ENCODE data around the gene FOSL1.
"Not testable (repeated sequence)": the region's sequence is repeated elsewhere in the genome, so short reads cannot be mapped to it uniquely, and the experiment has no call there.

The FOSL1 gene

DNA sequence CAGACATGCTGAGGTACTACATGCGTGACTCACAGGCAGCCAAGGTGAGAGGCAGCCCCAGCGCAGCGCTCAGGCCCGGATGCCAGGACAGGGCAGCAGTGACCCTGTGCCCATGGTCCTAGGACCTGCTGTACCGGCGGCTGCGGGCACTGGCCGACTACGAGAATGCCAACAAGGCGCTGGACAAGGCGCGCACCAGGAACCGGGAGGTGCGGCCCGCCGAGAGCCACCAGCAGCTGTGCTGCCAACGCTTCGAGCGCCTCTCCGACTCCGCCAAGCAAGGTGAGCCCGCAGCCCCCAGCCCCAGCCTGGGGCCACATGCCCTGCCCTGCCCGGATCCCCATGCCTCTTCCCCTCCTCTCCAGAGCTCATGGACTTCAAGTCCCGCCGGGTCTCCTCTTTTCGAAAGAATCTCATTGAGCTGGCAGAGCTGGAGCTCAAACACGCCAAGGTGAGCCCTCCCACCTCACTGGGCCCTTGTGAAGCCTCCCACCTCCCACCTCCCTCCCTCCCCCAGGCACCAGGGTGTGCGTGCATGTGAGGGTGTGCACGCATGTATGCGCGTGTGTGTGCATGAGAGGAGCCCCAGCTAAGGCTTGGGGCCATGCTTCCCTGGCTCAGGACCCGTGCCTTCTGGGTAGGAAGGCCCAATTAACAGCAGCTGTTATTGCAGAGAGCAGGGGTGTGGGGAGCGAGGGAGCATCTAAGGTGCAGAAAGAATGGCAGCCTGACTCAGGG, 47.5 kb downstream of the FOSL1 start:
- DNase-seq (ENCODE audit: low spot score), result no peak

DNA sequence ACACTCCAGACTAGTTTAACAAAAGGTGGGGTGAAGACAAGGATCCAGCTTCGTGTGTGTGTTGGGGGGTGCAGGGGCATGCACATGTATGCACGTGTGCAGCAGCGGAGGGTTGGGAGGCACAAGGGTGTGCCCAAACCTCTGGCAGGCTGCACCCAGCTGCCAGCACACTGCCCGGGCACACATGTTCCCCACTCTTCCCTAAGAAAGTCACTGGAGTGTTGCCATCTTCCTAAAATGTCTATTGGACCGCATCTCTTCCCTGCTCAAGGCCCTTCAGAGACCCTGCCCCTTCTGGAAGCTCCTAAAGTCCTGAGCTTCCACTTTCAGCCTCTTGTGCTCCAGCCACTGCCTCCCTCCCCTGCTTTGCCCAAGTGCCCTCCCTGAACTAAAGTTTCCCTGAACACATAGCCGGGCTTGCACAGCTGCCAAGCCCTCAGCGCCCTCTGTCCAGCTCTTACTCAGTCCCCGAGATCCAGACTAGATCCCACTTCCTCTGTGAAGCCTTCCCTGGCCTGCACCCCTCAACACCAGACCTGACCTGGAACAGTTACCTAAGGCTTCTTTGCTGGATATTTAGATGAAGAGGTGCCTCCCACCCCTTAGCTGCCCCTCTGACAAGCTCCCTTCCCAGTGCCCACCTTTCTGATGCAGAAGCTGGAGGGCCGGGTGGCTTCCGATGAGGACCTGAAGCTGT, 48.2 kb downstream of the FOSL1 start:
- DNase-seq (ENCODE audit: low spot score), result no peak

DNA sequence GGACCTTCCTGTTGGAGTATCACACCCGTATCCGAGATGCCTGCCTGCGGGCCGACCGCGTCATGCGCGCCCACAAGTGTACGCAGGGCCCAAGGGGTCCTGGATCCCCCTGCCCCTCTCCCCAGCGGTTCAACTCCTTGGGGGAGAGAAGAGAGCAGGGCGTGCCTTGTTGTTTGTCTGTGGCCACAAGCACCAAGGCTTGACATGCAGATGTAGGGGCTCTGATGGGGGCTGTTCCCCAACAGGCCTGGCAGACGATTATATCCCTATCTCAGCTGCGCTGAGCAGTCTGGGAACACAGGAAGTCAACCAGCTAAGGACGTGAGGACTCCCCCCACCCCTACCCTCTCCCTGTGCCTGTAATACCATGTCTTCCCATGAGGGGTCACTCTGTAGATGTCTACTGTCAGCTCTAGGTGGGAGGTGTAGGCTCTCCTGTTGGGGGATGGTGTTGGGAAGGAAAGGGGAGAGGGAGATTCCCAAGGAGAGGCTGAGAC, 49.1 kb downstream of the FOSL1 start:
- DNase-seq (ENCODE audit: low spot score), result no peak

DNA sequence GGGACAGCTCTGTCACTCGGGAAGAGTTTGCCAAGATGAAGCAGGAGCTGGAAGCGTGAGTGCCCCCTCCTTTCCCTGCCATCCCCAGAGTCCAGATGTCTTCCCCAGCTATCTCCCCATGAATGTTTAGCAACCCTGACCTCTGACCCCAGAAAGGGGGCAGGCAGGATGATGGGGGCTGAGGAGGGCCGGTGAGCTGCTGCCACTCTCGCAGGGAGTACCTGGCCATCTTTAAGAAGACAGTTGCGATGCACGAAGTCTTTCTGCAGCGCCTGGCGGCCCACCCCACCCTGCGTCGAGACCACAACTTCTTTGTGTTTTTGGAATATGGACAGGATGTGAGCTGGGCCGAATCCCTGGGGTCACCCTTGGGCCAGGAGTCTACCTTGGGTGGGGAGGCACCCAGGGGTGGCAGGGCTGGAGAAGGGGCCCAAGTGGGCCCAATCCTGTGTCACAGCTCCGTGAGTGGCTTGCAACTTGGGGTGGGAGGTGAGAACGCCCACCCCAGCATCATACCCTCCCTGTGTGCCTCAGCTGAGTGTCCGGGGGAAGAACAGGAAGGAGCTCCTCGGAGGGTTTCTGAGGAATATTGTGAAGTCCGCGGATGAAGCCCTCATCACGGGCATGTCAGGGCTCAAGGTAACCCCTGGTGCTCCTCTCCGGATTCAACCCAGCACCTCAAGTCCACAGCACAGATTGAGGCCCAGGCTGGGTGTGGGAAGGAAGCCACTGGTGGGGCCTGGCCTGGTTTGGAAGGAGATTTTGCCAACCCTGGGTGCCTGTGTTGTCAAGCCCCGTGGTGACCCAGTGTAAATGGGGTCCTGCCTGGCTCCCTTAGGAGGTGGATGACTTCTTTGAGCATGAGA, 49.7 kb downstream of the FOSL1 start:
- no peak for DNase-seq (ENCODE audit: low spot score)

DNA sequence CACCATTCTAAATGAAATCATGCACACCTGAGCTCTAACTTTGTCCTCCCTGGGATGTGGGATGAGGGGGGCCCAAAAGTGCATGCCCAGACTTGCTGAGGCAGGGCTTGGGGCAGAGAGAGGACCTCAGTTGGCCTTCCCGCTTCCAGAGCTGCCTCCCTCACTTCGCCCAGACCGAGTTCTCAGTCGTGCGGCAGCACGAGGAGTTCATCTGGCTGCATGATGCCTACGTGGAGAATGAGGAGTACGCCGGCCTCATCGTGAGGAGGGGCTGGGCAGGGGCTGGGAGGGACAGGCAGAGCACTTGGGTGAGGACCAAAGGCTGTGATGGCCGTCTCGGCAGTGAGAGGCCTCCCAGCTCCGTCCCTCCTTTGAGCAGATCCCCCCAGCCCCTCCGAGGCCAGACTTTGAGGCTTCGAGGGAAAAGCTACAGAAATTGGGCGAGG, 50.4 kb downstream of the FOSL1 start:
- no peak for DNase-seq (ENCODE audit: low spot score)

DNA sequence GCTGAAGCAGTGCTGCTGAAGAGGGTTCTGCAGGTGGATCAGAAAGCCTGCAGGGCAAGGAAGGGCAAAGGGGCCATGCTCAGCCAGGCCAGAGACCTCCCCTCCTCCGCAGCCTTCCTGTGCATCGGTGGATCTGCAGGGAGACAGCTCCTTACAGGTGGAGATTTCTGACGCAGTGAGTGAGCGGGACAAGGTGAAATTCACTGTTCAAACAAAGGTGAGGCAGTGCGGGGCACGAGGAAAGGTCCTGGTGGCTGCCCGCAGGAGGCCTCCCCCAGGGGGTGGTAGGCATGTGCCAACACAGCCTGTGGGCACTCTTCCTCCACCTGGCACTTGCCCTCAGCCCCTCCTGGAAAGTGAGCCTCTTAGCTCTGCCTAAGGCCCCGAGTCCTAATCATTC, 50.8 kb downstream of the FOSL1 start:
- DNase-seq (ENCODE audit: low spot score), result no peak

DNA sequence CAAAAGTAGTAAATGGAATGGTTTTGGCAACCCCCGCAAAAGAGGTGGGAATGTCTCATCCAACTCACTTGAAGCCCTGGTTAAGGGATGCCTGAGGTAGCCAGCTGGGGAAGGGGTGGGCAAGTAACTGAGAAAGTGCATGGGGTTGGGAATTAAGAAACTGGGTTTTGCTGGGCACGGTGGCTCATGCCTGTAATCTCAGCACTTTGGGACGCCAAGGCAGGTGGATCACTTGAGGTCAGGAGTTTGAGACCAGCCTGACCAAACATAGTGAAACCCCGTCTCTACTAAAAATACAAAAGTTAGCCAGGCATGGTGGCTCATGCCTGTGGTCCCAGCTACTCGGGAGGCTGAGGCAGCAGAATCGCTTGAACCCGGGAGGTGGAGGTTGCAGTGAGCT, 51.5 kb downstream of the FOSL1 start:
- DNase-seq (ENCODE audit: low spot score), result not testable (repeated sequence)

DNA sequence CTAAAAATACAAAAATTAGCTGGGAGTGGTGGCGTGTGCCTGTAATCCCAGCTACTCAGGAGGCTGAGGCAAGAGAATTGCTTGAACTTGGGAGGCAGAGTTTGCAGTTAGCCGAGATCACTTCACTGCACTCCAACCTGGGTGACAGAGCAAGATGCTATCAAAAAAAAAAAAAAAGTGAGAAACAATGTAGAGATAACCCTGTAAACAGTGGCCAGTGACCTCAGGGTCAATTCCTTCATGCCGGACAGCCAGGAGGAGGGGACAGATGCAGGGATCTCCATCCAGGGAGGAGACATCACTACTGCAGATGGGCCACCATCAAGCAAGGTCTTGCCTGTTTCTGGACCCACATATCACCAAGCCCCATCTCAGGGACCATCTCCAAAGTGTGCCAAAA, 52.4 kb downstream of the FOSL1 start:
- no peak for DNase-seq (ENCODE audit: low spot score)

DNA sequence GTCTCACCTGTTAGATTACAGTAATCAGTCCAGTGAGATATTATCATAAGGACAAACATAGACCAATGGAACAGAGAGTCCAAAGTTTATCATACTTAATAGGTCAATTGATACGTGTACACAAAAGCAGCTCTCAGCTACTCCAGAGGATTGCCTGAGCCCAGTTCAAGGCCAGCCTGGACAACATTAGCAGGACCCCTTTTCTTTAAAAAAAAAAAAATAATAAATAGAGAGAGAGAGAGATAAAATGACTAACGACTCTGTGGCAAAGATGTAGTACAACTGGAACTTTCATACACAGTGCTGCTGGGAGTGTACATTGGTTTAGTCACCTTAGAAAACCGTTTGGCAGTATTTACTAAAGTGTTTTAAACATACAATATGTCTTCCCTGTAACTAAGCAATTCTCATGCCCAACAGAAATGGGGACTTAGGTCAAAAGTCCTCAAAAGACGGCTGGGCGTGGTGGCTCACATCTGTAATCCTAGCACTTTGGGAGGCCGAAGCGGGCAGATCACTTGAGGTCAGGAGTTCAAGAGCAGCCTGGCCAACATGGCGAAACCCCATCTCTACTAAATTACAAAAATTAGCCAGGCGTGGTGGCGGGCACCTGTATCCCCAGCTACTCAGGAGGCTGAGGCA, 55.8 kb downstream of the FOSL1 start:
- no peak for DNase-seq (ENCODE audit: low spot score)

DNA sequence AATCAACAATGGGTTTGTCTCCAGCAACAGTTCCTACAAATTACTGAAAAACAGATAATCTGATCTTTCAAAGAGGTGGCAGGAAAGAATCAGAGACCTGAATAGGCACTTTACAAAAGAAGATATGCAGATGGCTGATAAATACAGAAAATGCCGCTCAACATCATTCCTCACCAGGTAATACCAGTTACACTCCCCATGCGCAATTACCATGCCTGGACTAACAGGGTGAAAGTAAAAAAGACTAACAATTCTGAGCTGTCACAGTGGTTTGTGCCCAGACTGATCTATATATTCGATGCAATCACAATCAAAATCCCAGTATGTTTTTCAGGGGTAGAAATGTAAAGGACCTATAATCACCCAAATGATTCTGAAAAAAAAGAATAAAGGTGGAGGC, 56.4 kb downstream of the FOSL1 start:
- DNase-seq (ENCODE audit: low spot score), result no peak

DNA sequence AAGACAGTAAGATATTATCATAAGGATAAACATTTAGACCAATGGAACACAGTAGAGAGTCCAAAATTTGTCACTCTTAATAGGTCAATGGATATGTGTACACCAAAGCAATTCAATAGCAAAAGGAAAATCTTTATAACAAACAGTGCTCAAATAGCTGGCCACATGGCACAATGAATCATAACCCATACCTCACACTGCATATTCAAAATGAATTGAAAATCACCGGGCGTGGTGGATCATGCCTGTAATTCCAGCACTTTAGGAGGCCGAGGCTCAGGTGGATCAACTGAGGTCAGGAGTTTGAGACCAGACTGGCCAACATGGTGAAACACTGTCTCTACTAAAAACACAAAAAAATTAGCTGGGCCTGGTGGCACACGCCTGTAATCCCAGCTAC, 58.0 kb downstream of the FOSL1 start:
- no peak for DNase-seq (ENCODE audit: low spot score)
